GM21423 (cell line): Measurements from ENCODE around the gene CDH20.

ENCODE experiments used
- ATAC-seq: cut with Tn5 transposase; IDR thresholded peaks from one replicate; pipeline ENCODE4 v1.9.1; 2021; ENCODE audit warnings: mild to moderate bottlenecking, moderate library complexity; ENCODE audit not compliant: unreplicated experiment

Gene CDH20

GRCh38 chr18:61502472-61502871 lies 169.2 kb downstream of the CDH20 start:
- peak; percentile 76 for ATAC-seq

GRCh38 chr18:61503688-61504087 lies 170.5 kb downstream of the CDH20 start:
- no peak for ATAC-seq

- no peak for ATAC-seq
Observed at GRCh38 chr18:61528961-61529360, 195.7 kb downstream of the CDH20 start.

- ATAC-seq: no peak
Observed at GRCh38 chr18:61530681-61531080, 197.5 kb downstream of the CDH20 start.

- no peak for ATAC-seq
Observed at GRCh38 chr18:61531182-61531581, 198.0 kb downstream of the CDH20 start.

- ATAC-seq: no peak
Observed at GRCh38 chr18:61531891-61532290, 198.7 kb downstream of the CDH20 start.

GRCh38 chr18:61535401-61535800 lies 202.2 kb downstream of the CDH20 start:
- ATAC-seq: no peak

- ATAC-seq: no peak
Observed at GRCh38 chr18:61541673-61542072, 208.4 kb downstream of the CDH20 start.

- ATAC-seq: no peak
Observed at GRCh38 chr18:61542596-61542995, 209.4 kb downstream of the CDH20 start.

GRCh38 chr18:61543518-61543917 lies 210.3 kb downstream of the CDH20 start:
- no peak for ATAC-seq

- no peak for ATAC-seq
Observed at GRCh38 chr18:61544178-61544577, 210.9 kb downstream of the CDH20 start.

GRCh38 chr18:61545281-61546245 lies 212.3 kb downstream of the CDH20 start:
- ATAC-seq: no peak

GRCh38 chr18:61546590-61546989 lies 213.4 kb downstream of the CDH20 start:
- ATAC-seq: no peak

- no peak for ATAC-seq
Observed at GRCh38 chr18:61549416-61549815, 216.2 kb downstream of the CDH20 start.

- no peak for ATAC-seq
Observed at GRCh38 chr18:61549889-61550288, 216.7 kb downstream of the CDH20 start.

GRCh38 chr18:61551586-61551985 lies 218.4 kb downstream of the CDH20 start:
- ATAC-seq: peak; percentile 59

- no peak for ATAC-seq
Observed at GRCh38 chr18:61553045-61553659, 219.9 kb downstream of the CDH20 start.

- ATAC-seq: no peak
Observed at GRCh38 chr18:61554117-61554776, 221.0 kb downstream of the CDH20 start.

GRCh38 chr18:61554946-61555361 lies 221.7 kb downstream of the CDH20 start:
- ATAC-seq: no peak

- no peak for ATAC-seq
Observed at GRCh38 chr18:61556316-61556715, 223.1 kb downstream of the CDH20 start.

GRCh38 chr18:61556862-61557261 lies 223.6 kb downstream of the CDH20 start:
- no peak for ATAC-seq
